GM12801 (cell line): ENCODE results near the gene FITM2.

Experiments
- CTCF ChIP-seq: IDR thresholded peaks from one replicate; pipeline ENCODE4 v1.5.1; 2011; ENCODE audit warnings: control low read depth; ENCODE audit not compliant: insufficient read length; ENCODE audit errors: extremely low read depth

The FITM2 gene

DNA sequence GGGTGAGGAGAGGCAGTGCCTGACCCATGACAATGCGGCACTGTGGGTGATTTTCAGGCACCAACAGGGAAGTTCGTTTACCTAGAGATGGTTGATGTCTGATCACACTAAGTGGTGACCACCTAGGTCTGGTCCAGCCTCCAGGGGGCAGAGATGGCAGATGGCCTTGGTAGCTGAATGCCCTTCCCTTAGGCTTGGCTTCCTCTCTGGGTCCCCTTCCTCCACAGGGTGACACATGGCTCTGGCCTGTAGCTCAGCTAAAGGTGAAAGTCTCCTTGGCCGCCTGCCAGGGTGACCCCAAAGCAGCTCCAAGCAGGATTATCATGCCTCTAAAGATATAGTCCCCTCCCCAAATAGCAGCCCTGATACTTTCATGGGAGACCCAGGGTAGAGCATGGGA lies 57.5 kb downstream of the FITM2 start:
- TF ChIP-seq CTCF = no peak
